Suprapubic skin (tissue), 4 donors: ENCODE data around the gene FGD5.

Source experiments
- CTCF ChIP-seq, 2 donors: fragments of 200-600 bp in 1 of 2; fragments of 450-650 bp in 1 of 2; sonication (generic) in 1 of 2; IDR thresholded peaks; one replicate each; pipeline ENCODE4 v1.5.1; 2016 to 2019; ENCODE audit warnings: antibody characterized with exemption in 2 of 2, mild to moderate bottlenecking in 1 of 2, moderate library complexity in 1 of 2
- EP300 ChIP-seq: sonication (generic); formaldehyde crosslinking; IDR thresholded peaks from one replicate; pipeline ENCODE4 v1.6.1; 2017; ENCODE audit warnings: antibody characterized with exemption
- POLR2A ChIP-seq, 2 donors: fragments of 450-650 bp; IDR thresholded peaks; one replicate each; pipeline ENCODE4 v1.6.1; 2017; ENCODE audit warnings: antibody characterized with exemption in 2 of 2, mild to moderate bottlenecking in 2 of 2, moderate library complexity in 2 of 2
- POLR2AphosphoS5 ChIP-seq, 3 donors: sonication (generic); formaldehyde crosslinking; IDR thresholded peaks; one replicate each; pipeline ENCODE4 v1.6.1; 2017; ENCODE audit warnings: antibody characterized with exemption in 3 of 3

- TF ChIP-seq POLR2A (IDR thresholded peaks at IDR 0.05): no peak
- TF ChIP-seq CTCF (IDR thresholded peaks at IDR 0.05): no peak
- TF ChIP-seq POLR2AphosphoS5 (IDR thresholded peaks at IDR 0.05): no peak
- TF ChIP-seq EP300: no peak
Measured at GRCh38 chr3:14773691-14774128, 45.1 kb upstream of the FGD5 start.
